Body of pancreas (tissue), 4 donors: ENCODE results near the gene PIEZO1. TPM values are rescaled to one million over a fixed set of nuclear protein-coding genes. Genes with fewer than 3 reads are reported as not detected.
"Not testable (repeated sequence)": the region's sequence is repeated elsewhere in the genome, so short reads cannot be mapped to it uniquely, and the experiment has no call there.

ENCODE experiments used
- ATAC-seq: fragments of 150-250 bp; one replicate; pipeline ENCODE4 v1.9.1; 2016
- DNase-seq, 4 donors: peaks; one replicate each; pipeline ENCODE4 v3.0.0-alpha.2; 2019
- H3K27ac ChIP-seq, 4 donors: fragments of 200-600 bp; sonication (generic); 1 replicate in 3 of 4; 2 replicates in 1 of 4; pipeline versions ENCODE4 v1.5.1 to v1.6.1; 2016 to 2019; ENCODE audit warnings: mild to moderate bottlenecking in 1 of 4, mixed read lengths in 1 of 4, moderate library complexity in 1 of 4
- H3K27me3 ChIP-seq, 2 donors: fragments of 200-600 bp; sonication (generic); one replicate each; pipeline ENCODE4 v1.6.0; 2016; ENCODE audit warnings: mild to moderate bottlenecking in 1 of 2
- H3K36me3 ChIP-seq, 2 donors: fragments of 200-600 bp; sonication (generic); replicated peaks in 1 of 2; 2 replicates each; pipeline ENCODE4 v1.5.1; 2016; ENCODE audit warnings: low read depth in 2 of 2; ENCODE audit not compliant: insufficient read depth in 1 of 2
- H3K4me1 ChIP-seq: fragments of 200-600 bp; sonication (generic); one replicate; pipeline ENCODE4 v1.6.0; 2016
- H3K4me3 ChIP-seq, 2 donors: fragments of 200-600 bp; sonication (generic); 1 replicate in 1 of 2; 2 replicates in 1 of 2; pipeline ENCODE4 v1.5.1; 2016 to 2019
- H3K9me3 ChIP-seq, 3 donors: fragments of 200-600 bp; sonication (generic); 1 replicate in 2 of 3; 2 replicates in 1 of 3; pipeline ENCODE4 v1.5.1; 2016
- CTCF ChIP-seq, 7 experiments: fragments of 450-650 bp in 4 of 7; fragments of 200-600 bp in 3 of 7; sonication (generic) in 3 of 7; IDR thresholded peaks; one replicate each; pipeline ENCODE4 v1.5.1; 2016 to 2019; ENCODE audit warnings: antibody characterized with exemption in 7 of 7
- POLR2A ChIP-seq, 3 donors: fragments of 450-650 bp; IDR thresholded peaks; one replicate each; pipeline ENCODE4 v1.6.1; 2016; ENCODE audit warnings: antibody characterized with exemption in 3 of 3, mild to moderate bottlenecking in 2 of 3
- whole genome bisulfite sequencing, 2 donors: methylation state at CpG; one replicate each; pipeline ENCODE4 v1.1.5; 2017; 5-methylcytosine and 5-hydroxymethylcytosine counted together
- intact Hi-C: fragments of 100-400 bp; cut with DNase I; formaldehyde crosslinking; loops from one replicate; pipeline ENCODE4 v1.15.1; 2023
- total RNA-seq, 2 donors: library from RNA; depleted of rRNA; stranded (reverse); fragments of >200 nt; gene quantifications; one replicate each; pipeline ENCODE4 v1.1.0, GENCODE V29; 2016

The PIEZO1 gene
- total RNA-seq, 2 donors from 2014 or later, result 61.0 to 269 TPM

- H3K27ac ChIP-seq, result no peak overlapping the region
- no peaks in the 10 kb centered on the region for H3K27me3 ChIP-seq
- H3K9me3 ChIP-seq, result no peaks in the 10 kb centered on the region
- no peak overlapping the region for H3K4me3 ChIP-seq
- H3K4me1 ChIP-seq, result no peaks in the 10 kb centered on the region
- 85 to 92% methylated on average over 7 to 12 of the region's 12 CpGs for WGBS, 2 donors
- peaks cover 0 to 4% of the 10 kb centered on the region in 2 donors for H3K36me3 ChIP-seq
- intact Hi-C loops, result no loop called here
- ATAC-seq, result no peak
- TF ChIP-seq CTCF (IDR thresholded peaks at IDR 0.05) (no peak), POLR2A (IDR thresholded peaks at IDR 0.05) (no peak)
- DNase-seq, result no peak
These were observed 40.1 kb upstream of the PIEZO1 start for GRCh38 chr16:88825146-88825545.

DNA sequence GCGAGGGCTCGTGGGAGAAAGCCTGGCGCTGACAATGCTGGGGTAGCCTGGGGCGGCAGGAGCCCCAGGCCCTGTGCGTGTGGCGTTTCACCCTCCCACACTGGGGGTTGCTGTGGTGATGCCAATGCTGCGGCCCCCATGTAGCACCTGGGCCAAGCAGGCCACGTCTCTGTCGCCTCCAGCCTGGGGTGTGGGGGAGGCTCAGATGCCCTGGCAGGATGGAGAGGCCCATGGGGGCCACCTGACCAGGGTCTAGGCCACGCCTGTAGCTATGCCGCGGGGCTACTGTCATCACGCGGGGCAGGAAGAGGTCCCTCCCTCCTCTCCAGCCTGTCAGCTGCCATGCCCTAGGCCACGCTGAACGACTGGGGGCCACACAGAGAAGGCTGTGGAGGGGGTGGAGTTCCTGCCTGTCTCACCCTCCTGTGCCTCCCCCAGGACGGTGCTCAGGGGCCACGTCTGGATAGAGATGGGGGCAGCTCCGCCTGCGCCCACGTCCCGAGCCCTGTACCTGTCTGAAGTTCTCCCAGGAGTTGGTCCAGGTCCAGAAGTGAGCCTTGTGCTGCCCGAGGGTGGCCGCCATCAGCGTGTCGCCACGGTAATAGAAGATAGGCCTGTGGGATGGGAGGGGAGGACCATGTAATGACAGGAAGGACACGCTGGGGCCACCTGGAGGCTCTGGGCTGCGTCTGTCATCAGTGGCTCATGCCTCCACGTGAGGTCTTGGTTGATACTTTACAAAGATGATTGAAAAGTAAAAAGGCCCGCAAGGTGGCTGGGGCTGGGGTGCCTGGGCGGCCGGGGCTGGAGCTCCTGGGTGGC lies 39.4 kb upstream of the PIEZO1 start:
- intact Hi-C loops, result no loop called here
- Histone ChIP-seq H3K36me3 (peaks cover 0 to 4% of the 10 kb centered on the region in 2 donors), H3K4me1 (no peaks in the 10 kb centered on the region), H3K9me3 (no peaks in the 10 kb centered on the region), H3K27me3 (no peaks in the 10 kb centered on the region), H3K4me3 (no peak overlapping the region), H3K27ac (no peak overlapping the region)
- no peak for TF ChIP-seq CTCF (IDR thresholded peaks at IDR 0.05)
- no peak for TF ChIP-seq POLR2A (IDR thresholded peaks at IDR 0.05)
- no peak for DNase-seq
- no peak for ATAC-seq
- 87% methylated on average over 20 to 33 of the region's 33 CpGs for WGBS, 2 donors

- ATAC-seq, DNase-seq, H3K9me3 ChIP-seq, H3K36me3 ChIP-seq, H3K4me1 ChIP-seq, intact Hi-C loops, H3K27ac ChIP-seq, H3K4me3 ChIP-seq, H3K27me3 ChIP-seq: not testable (repeated sequence)
- WGBS, 2 donors, result 89 to 97% methylated on average over 1 to 16 of the region's 31 CpGs
These were observed 38.6 kb upstream of the PIEZO1 start for GRCh38 chr16:88823646-88824045.

DNA sequence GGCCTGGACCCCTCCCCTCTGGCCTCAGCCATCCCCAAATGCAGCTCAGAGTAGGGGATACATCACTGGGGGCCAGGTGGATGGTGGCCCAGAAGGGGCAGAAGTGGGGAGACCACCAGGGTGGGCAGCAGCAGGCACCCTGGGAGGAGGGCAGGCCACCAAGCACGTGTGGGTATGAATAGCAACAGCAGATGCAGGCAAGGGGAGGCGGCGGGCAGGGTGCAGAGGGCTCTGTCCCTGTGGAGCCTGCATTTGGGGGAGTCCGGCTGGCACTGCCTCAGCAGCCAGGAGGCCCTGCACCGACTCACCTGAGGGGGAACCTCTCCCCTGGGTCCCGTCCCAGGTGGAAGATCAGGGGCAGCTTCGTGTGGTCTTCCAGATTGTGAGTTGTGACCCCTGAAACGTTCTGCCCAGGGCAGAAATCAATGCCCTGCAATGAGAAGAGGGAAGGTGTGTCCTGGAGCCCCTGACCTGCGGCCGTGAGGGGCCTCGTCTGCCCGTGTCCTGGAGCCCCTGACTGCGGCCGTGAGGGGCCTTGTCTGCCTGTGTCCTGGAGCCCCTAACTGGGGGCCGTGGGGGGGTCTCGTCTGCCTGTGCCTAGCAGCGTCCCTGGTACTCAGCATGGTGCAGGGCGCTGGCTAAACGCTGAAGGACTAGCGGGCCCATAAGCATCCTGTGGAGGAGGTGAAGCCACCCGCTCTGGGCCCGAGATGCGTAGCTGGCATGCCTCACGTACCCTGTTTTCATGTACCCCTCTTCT lies 37.4 kb upstream of the PIEZO1 start:
- intact Hi-C loops, result no loop called here
- Histone ChIP-seq H3K4me1 (no peaks in the 10 kb centered on the region), H3K36me3 (peaks cover 0 to 4% of the 10 kb centered on the region in 2 donors), H3K4me3 (no peak overlapping the region), H3K27me3 (no peaks in the 10 kb centered on the region), H3K9me3 (no peaks in the 10 kb centered on the region), H3K27ac (no peak overlapping the region)
- no peak for DNase-seq
- 90 to 95% methylated on average over 10 to 24 of the region's 24 CpGs for WGBS, 2 donors
- ATAC-seq, result no peak
- no peak for TF ChIP-seq POLR2A (IDR thresholded peaks at IDR 0.05)
- no peak for TF ChIP-seq CTCF (IDR thresholded peaks at IDR 0.05)

DNA sequence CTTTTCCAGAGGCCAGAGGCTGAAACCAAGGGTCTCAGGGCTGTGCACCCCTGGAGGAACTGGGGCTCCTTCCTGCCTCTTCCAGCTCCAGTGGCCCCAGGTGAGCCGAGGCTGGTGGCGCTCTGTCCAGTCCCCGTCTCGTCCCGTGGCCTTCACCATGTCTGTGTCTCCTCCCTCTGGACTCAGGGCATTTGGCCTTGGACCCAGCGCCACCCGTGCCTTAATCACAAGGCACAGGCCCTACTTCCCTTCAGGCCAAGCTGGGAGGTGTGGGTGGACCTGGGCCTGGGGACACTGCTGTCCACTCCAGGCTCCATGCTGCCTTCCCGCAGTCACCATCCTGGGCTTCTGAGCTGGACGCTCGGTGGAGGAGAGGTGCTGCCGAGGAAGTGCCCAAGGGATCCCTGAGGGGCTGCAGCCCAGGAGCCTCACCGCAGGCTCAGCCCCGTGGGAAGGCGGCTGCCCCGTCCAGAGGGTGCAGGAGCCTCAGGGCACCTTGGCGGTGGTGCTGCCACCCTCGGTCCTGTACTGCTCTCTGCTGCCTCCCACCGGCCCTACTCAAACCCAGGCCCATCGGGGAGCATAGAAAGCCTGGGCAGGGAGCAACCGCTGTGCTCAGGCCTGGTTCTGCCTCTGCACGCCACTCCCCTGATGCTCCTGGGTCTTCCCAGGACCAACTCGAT lies 36.3 kb upstream of the PIEZO1 start:
- no peaks in the 10 kb centered on the region for H3K4me1 ChIP-seq
- H3K36me3 ChIP-seq, result peaks cover 0 to 4% of the 10 kb centered on the region in 2 donors
- no peak overlapping the region for H3K27ac ChIP-seq
- no peak for TF ChIP-seq POLR2A (IDR thresholded peaks at IDR 0.05)
- no peak for TF ChIP-seq CTCF (IDR thresholded peaks at IDR 0.05)
- H3K4me3 ChIP-seq, result no peak overlapping the region
- no peaks in the 10 kb centered on the region for H3K9me3 ChIP-seq
- H3K27me3 ChIP-seq, result no peaks in the 10 kb centered on the region
- DNase-seq (no peak), ATAC-seq (no peak)
- 82 to 91% methylated on average over 14 to 22 of the region's 22 CpGs for WGBS, 2 donors
- intact Hi-C loops, result no loop called here
